ENCODE measurements around the gene CRYBG1. TPM values are rescaled to one million over a fixed set of nuclear protein-coding genes. Genes with fewer than 3 reads are reported as not detected.

CRYBG1 gene
- total RNA-seq, 1 experiment from 2014 or later, result 10.7 TPM

DNA sequence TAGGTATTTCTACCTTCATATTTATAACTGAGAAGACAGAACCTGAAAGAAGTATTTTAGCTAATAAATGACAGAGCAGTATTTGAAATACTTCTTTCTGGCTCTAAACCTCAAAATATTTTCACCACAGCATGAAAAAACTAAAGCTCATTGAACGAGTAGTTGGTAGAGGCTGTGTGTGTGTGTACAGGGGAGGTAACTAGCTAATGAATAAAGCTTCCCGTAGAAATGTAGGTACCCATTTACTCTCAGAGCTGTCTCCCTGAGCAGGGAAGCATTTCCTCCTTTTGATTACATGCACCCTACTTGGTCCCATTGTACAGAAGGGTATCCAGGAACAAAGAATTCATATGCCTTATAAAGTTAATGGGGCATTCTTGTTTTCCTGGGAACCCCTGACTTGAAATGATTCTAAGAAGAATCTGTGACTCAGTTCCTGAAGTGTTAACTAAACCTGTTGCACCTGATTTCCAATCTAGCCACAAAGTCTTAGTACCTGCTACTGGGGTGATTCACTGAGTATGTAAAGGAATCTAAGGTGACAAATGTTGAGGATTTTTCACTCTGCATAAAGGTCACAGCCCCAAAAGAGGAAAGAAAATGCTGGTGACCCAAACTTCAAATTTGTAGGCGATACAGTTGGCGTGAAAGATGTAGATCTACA is 12.5 kb downstream of the CRYBG1 start (continued):
- TF ChIP-seq POLR2A (IDR thresholded peaks at IDR 0.05; ENCODE audit: borderline replicate concordance, extremely low read depth, insufficient read depth, insufficient read length) (no peak), FOSL1 (IDR thresholded peaks at IDR 0.05; ENCODE audit: low read depth) (peak; percentile 86), POLR2AphosphoS5 (IDR thresholded peaks at IDR 0.05; ENCODE audit: low read depth, low read length) (peak; percentile 33; the same call in 1 of the 2 replicates)

DNA sequence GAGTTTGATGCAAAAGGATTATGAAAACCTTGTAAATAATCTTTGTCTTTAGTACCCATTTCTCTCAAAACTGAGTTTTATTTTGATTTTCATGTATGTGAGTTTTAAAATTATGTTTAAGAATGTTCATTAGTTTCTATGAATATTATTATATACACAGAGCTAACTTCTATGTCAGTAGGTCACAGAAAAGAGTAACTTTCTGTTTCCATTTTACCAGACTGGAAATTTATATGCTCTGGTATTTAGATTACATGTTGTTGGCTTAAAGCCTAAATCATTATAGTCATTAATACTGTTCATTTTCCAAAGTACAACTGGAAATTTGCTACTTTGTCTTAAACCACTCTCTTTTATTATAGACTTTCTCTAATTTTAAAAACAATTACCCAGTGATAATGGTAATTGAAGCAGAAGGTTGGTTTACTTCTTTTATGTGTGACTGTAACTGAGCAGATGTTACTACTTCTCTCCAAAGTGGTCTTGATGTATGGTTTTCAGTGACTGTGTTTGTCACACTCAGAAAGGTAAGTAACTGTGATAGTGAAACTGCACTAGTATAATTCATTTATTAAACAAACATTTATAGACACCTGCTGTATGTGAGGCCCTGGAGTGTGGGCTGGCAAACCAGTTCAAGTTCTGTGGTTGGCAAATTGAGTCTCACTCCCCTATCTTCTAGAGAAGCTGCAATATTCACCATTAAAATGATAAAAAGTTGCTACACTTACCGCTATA is 13.2 kb downstream of the CRYBG1 start:
- Histone ChIP-seq H3K9ac (ENCODE audit: low read length) (0 out of 2 replicates have a peak overlapping the region, but pooled peaks have one; percentile 44), H3K9me2 (ENCODE audit: insufficient read depth) (no peaks in the 10 kb centered on the region), H4K20me1 (ENCODE audit: insufficient read depth) (no peaks in the 10 kb centered on the region), H3K9me3 (ENCODE audit: control insufficient read depth in 1 of 2, insufficient read depth in 1 of 2, low read depth in 1 of 2, low read length in 2 of 2) (no peaks in the 10 kb centered on the region), H3K4me1 (ENCODE audit: control insufficient read depth in 1 of 2, insufficient read depth in 2 of 2, low read length in 2 of 2) (peaks cover 10 to 59% of the 10 kb centered on the region in 2 experiments), H3K4me3 (replicated peaks in 1 of 2; ENCODE audit: low read depth in 1 of 2, low read length in 2 of 2) (peak overlapping the region in 1 of 2 experiments; percentile 35; a peak in 2 of 4 replicates), H3K36me3 (ENCODE audit: control insufficient read depth in 1 of 2, insufficient read depth in 2 of 2, low read length in 2 of 2) (no peaks in the 10 kb centered on the region), H2AFZ (ENCODE audit: low read depth, low read length, poor library complexity, severe bottlenecking) (no peak overlapping the region), H3K27ac (ENCODE audit: low read depth, low read length) (no peak overlapping the region), H3K79me2 (ENCODE audit: insufficient read depth, low read length) (no peaks in the 10 kb centered on the region), H3K4me2 (ENCODE audit: low read length) (peak overlapping the region; percentile 67), H3K27me3 (ENCODE audit: insufficient read depth, low read length) (no peaks in the 10 kb centered on the region)
- ChIA-PET RAD21 (ENCODE audit: low non-redundant PET in 1 of 2, low total read pairs in 2 of 2, uncharacterized antibody in 2 of 2, unreplicated experiment in 2 of 2) (no interaction called here), CTCF (interaction anchor here (6.3 kb wide), 1 partner anchor 13 kb away, joined by 52 read pairs; the partner anchor contains the start of gene CRYBG1), POLR2A (no interaction called here)
- ATAC-seq (no peak), DNase-seq (ENCODE audit: low read depth, low spot score) (no peak)
- intact Hi-C loops (cut with micrococcal nuclease), result no loop called here
- no TSS peak for BruUV-seq (replicated peaks)
- TF ChIP-seq CEBPB (IDR thresholded peaks at IDR 0.05; ENCODE audit: low read depth), result no peak

DNA sequence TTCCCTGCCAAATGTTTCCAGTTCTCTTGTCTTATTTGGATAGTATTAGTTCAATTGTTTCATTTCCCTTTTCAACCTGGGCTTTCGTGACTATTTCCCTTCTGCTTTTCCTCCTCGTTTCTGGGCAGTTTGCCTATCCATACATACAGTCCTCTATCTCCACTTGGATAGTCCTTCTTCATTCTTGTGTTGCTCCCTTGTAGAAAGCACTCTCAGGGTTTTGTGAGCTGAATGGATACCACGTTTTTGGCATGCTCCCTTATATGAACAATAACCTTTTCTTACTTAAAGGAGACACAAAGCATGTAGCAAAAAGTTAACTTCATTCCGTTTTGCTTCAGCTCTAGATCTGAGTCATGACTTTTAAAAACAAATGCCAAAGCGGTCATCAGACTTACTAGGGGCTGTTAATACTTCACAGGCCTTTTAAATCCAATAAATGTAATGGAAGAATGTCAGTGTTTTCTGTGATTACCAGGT is 16.6 kb downstream of the CRYBG1 start:
- Histone ChIP-seq H3K4me1 (ENCODE audit: control insufficient read depth in 1 of 2, insufficient read depth in 2 of 2, low read length in 2 of 2) (peaks cover 10 to 44% of the 10 kb centered on the region in 2 experiments), H3K4me2 (ENCODE audit: low read length) (no peak overlapping the region), H3K36me3 (ENCODE audit: control insufficient read depth in 1 of 2, insufficient read depth in 2 of 2, low read length in 2 of 2) (no peaks in the 10 kb centered on the region), H2AFZ (ENCODE audit: low read depth, low read length, poor library complexity, severe bottlenecking) (no peak overlapping the region), H4K20me1 (ENCODE audit: insufficient read depth) (no peaks in the 10 kb centered on the region), H3K9me3 (ENCODE audit: control insufficient read depth in 1 of 2, insufficient read depth in 1 of 2, low read depth in 1 of 2, low read length in 2 of 2) (no peaks in the 10 kb centered on the region), H3K9ac (ENCODE audit: low read length) (no peak overlapping the region), H3K9me2 (ENCODE audit: insufficient read depth) (no peaks in the 10 kb centered on the region), H3K27me3 (ENCODE audit: insufficient read depth, low read length) (no peaks in the 10 kb centered on the region), H3K27ac (ENCODE audit: low read depth, low read length) (no peak overlapping the region), H3K79me2 (ENCODE audit: insufficient read depth, low read length) (no peaks in the 10 kb centered on the region), H3K4me3 (replicated peaks in 1 of 2; ENCODE audit: low read depth in 1 of 2, low read length in 2 of 2) (no peak overlapping the region)
- BruUV-seq (replicated peaks), result no TSS peak
- ATAC-seq, result no peak
- ChIA-PET CTCF (interaction anchor here (1.3 to 1.5 kb wide), 2 partner anchors 16 to 37 kb away, joined by 3 to 7 read pairs; partner anchors contain the start of gene CRYBG1), POLR2A (no interaction called here), RAD21 (ENCODE audit: low non-redundant PET in 1 of 2, low total read pairs in 2 of 2, uncharacterized antibody in 2 of 2, unreplicated experiment in 2 of 2) (no interaction called here)
- intact Hi-C loops (cut with micrococcal nuclease), result no loop called here
- no peak for DNase-seq (ENCODE audit: low read depth, low spot score)
- TF ChIP-seq CBX3 (IDR thresholded peaks at IDR 0.05; ENCODE audit: low read depth), result no peak
- no peak for TF ChIP-seq SP1 (IDR thresholded peaks at IDR 0.05; ENCODE audit: low read depth)

All from HCT116 (cell line).